ENCODE results near the gene IBA57.

Gene IBA57

GRCh38 chr1:228182296-228183030 is 16.9 kb downstream of the IBA57 start:
- TF ChIP-seq TAF1 (IDR thresholded peaks at IDR 0.05; ENCODE audit: borderline replicate concordance, insufficient read depth, low read length) (no peak), REST (IDR thresholded peaks at IDR 0.05; ENCODE audit: insufficient read depth in 1 of 2, low read depth in 2 of 2, low read length in 2 of 2) (no peak), POLR2AphosphoS5 (IDR thresholded peaks at IDR 0.05; ENCODE audit: low read depth, low read length) (no peak), SIN3A (IDR thresholded peaks at IDR 0.05; ENCODE audit: borderline replicate concordance, insufficient read depth, low read length) (no peak), FOXP2 (optimal IDR thresholded peaks at IDR 0.05; ENCODE audit: borderline replicate concordance, extremely low read depth, extremely low read length, insufficient read depth) (no peak)

GRCh38 chr1:228184152-228184551 is 18.5 kb downstream of the IBA57 start:
- TF ChIP-seq POLR2AphosphoS5 (IDR thresholded peaks at IDR 0.05; ENCODE audit: low read depth, low read length), result no peak
- TF ChIP-seq REST (IDR thresholded peaks at IDR 0.05; ENCODE audit: insufficient read depth in 1 of 2, low read depth in 2 of 2, low read length in 2 of 2), result no peak
- no peak for TF ChIP-seq FOXP2 (optimal IDR thresholded peaks at IDR 0.05; ENCODE audit: borderline replicate concordance, extremely low read depth, extremely low read length, insufficient read depth)

GRCh38 chr1:228185641-228185965 is 20.0 kb downstream of the IBA57 start:
- TF ChIP-seq REST (IDR thresholded peaks at IDR 0.05; ENCODE audit: insufficient read depth in 1 of 2, low read depth in 2 of 2, low read length in 2 of 2), result no peak
- TF ChIP-seq POLR2AphosphoS5 (IDR thresholded peaks at IDR 0.05; ENCODE audit: low read depth, low read length), result no peak

GRCh38 chr1:228190182-228190581 is 24.6 kb downstream of the IBA57 start:
- TF ChIP-seq TAF1 (IDR thresholded peaks at IDR 0.05; ENCODE audit: borderline replicate concordance, insufficient read depth, low read length) (no peak), REST (IDR thresholded peaks at IDR 0.05; ENCODE audit: insufficient read depth in 1 of 2, low read depth in 2 of 2, low read length in 2 of 2) (no peak), SIN3A (IDR thresholded peaks at IDR 0.05; ENCODE audit: borderline replicate concordance, insufficient read depth, low read length) (no peak), POLR2AphosphoS5 (IDR thresholded peaks at IDR 0.05; ENCODE audit: low read depth, low read length) (no peak), FOXP2 (optimal IDR thresholded peaks at IDR 0.05; ENCODE audit: borderline replicate concordance, extremely low read depth, extremely low read length, insufficient read depth) (no peak)

- TF ChIP-seq POLR2AphosphoS5 (IDR thresholded peaks at IDR 0.05; ENCODE audit: low read depth, low read length), result no peak
These were observed 25.2 kb downstream of the IBA57 start for GRCh38 chr1:228190778-228191177.

All from PFSK-1 (cell line).